ENCODE measurements around the gene KCNH1. TPM values are rescaled to one million over a fixed set of nuclear protein-coding genes. Genes with fewer than 3 reads are reported as not detected.

KCNH1 gene
- total RNA-seq, 1 experiment from 2014 or later = not detected

DNA sequence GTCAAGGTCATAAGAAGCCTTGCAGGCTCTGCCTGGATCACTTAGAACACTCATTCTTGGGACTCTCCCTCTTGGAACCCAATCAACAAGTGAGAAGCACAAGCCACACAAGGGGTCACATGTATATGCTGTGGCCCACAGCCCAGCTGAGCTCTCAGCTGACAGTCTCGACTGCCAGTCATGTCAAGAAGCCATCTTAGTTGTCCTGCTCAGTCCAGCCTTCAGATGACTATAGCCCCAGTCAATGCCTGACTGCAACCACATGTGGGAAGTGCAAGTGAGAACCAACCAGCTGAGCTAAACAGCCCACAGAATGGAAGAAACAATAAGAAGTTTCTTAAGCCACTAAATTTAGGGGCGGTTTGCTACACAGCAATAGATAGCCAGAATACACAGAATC, 356.0 kb downstream of the KCNH1 start (continued):
- TF ChIP-seq, protein P1, sequence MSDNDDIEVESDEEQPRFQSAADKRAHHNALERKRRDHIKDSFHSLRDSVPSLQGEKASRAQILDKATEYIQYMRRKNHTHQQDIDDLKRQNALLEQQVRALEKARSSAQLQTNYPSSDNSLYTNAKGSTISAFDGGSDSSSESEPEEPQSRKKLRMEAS (IDR thresholded peaks at IDR 0.05) = no peak
- TF ChIP-seq CEBPB (IDR thresholded peaks at IDR 0.05; ENCODE audit: low read depth) (no peak), SRF (IDR thresholded peaks at IDR 0.05; ENCODE audit: low read depth) (no peak), POLR2AphosphoS5 (IDR thresholded peaks at IDR 0.05; ENCODE audit: low read depth, low read length) (no peak)
- TF ChIP-seq, protein P2, sequence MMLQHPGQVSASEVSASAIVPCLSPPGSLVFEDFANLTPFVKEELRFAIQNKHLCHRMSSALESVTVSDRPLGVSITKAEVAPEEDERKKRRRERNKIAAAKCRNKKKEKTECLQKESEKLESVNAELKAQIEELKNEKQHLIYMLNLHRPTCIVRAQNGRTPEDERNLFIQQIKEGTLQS (IDR thresholded peaks at IDR 0.05) = no peak
- TF ChIP-seq, protein P3, sequence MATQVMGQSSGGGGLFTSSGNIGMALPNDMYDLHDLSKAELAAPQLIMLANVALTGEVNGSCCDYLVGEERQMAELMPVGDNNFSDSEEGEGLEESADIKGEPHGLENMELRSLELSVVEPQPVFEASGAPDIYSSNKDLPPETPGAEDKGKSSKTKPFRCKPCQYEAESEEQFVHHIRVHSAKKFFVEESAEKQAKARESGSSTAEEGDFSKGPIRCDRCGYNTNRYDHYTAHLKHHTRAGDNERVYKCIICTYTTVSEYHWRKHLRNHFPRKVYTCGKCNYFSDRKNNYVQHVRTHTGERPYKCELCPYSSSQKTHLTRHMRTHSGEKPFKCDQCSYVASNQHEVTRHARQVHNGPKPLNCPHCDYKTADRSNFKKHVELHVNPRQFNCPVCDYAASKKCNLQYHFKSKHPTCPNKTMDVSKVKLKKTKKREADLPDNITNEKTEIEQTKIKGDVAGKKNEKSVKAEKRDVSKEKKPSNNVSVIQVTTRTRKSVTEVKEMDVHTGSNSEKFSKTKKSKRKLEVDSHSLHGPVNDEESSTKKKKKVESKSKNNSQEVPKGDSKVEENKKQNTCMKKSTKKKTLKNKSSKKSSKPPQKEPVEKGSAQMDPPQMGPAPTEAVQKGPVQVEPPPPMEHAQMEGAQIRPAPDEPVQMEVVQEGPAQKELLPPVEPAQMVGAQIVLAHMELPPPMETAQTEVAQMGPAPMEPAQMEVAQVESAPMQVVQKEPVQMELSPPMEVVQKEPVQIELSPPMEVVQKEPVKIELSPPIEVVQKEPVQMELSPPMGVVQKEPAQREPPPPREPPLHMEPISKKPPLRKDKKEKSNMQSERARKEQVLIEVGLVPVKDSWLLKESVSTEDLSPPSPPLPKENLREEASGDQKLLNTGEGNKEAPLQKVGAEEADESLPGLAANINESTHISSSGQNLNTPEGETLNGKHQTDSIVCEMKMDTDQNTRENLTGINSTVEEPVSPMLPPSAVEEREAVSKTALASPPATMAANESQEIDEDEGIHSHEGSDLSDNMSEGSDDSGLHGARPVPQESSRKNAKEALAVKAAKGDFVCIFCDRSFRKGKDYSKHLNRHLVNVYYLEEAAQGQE (IDR thresholded peaks at IDR 0.05; ENCODE audit: low read depth) = no peak

DNA sequence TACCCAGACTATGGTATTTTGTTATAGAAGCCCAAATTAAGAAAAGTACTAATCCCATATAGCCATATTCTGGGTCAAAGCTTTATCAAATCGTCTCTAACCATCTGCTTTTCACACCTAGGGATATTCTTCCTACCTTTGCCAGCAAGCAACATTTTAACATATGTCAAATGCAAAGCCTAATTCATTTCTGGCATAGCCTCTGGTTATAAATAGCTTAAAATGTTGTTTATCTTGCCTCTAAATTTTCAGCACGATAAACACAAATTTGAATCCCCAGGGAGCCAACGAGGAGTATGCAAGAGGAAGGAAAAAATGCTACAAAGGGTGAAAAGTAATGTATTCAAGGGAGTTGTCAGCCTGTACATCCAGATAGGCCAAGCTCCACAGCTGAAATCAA, 357.2 kb downstream of the KCNH1 start:
- ATAC-seq (no peak), DNase-seq (ENCODE audit: low read depth, low spot score) (no peak)
- Histone ChIP-seq H3K27ac (ENCODE audit: low read depth, low read length) (no peak overlapping the region), H4K20me1 (ENCODE audit: insufficient read depth) (no peaks in the 10 kb centered on the region), H3K4me2 (ENCODE audit: low read length) (no peak overlapping the region), H2AFZ (ENCODE audit: low read depth, low read length, poor library complexity, severe bottlenecking) (no peak overlapping the region), H3K36me3 (ENCODE audit: control insufficient read depth in 1 of 2, insufficient read depth in 2 of 2, low read length in 2 of 2) (no peaks in the 10 kb centered on the region), H3K4me1 (ENCODE audit: control insufficient read depth in 1 of 2, insufficient read depth in 2 of 2, low read length in 2 of 2) (no peaks in the 10 kb centered on the region), H3K9me2 (ENCODE audit: insufficient read depth) (no peaks in the 10 kb centered on the region), H3K9me3 (ENCODE audit: control insufficient read depth in 1 of 2, insufficient read depth in 1 of 2, low read depth in 1 of 2, low read length in 2 of 2) (no peaks in the 10 kb centered on the region), H3K27me3 (ENCODE audit: insufficient read depth, low read length) (peaks cover 18% of the 10 kb centered on the region; the same call in 1 of the 2 replicates), H3K4me3 (replicated peaks in 1 of 2; ENCODE audit: low read depth in 1 of 2, low read length in 2 of 2) (no peak overlapping the region), H3K79me2 (ENCODE audit: insufficient read depth, low read length) (no peaks in the 10 kb centered on the region), H3K9ac (ENCODE audit: low read length) (no peak overlapping the region)
- TF ChIP-seq, protein P2 (IDR thresholded peaks at IDR 0.05) = no peak
- TF ChIP-seq EZH2 (IDR thresholded peaks at IDR 0.05) = no peak
- TF ChIP-seq CEBPB (IDR thresholded peaks at IDR 0.05; ENCODE audit: low read depth) = no peak
- TF ChIP-seq CBX3 (IDR thresholded peaks at IDR 0.05; ENCODE audit: low read depth) = no peak
- no peak for TF ChIP-seq SIN3A (IDR thresholded peaks at IDR 0.05; ENCODE audit: low read depth)
- TF ChIP-seq RAD21 (IDR thresholded peaks at IDR 0.05; ENCODE audit: low read depth) = no peak
- TF ChIP-seq, protein P1 (IDR thresholded peaks at IDR 0.05) = no peak
- no peak for TF ChIP-seq POLR2A (IDR thresholded peaks at IDR 0.05; ENCODE audit: borderline replicate concordance, extremely low read depth, insufficient read depth, insufficient read length)
- no peak for TF ChIP-seq EGR1 (IDR thresholded peaks at IDR 0.05; ENCODE audit: low read depth)
- TF ChIP-seq TCF7L2 (IDR thresholded peaks at IDR 0.05; ENCODE audit: borderline replicate concordance, extremely low read depth, insufficient read depth, insufficient read length) = no peak
- TF ChIP-seq FOSL1 (IDR thresholded peaks at IDR 0.05; ENCODE audit: low read depth) = no peak
- TF ChIP-seq, protein P3 (IDR thresholded peaks at IDR 0.05; ENCODE audit: low read depth) = no peak
- POLR2A ChIA-PET = no interaction called here
- RAD21 ChIA-PET (ENCODE audit: low non-redundant PET in 1 of 2, low total read pairs in 2 of 2, uncharacterized antibody in 2 of 2, unreplicated experiment in 2 of 2) = no interaction called here
- BruUV-seq (replicated peaks) = no TSS peak
- intact Hi-C loops (cut with micrococcal nuclease) = no loop called here
- CTCF ChIA-PET = no interaction called here

Measured in HCT116 (cell line).